Testis (tissue), 2 donors: ENCODE data around the gene CDH22.

ENCODE experiments used
- CTCF ChIP-seq, 3 experiments: fragments of 450-650 bp in 2 of 3; fragments of 200-600 bp in 1 of 3; sonication (generic) in 1 of 3; IDR thresholded peaks; one replicate each; pipeline ENCODE4 v1.5.1; 2016 to 2019; ENCODE audit warnings: antibody characterized with exemption in 3 of 3, mild to moderate bottlenecking in 2 of 3, moderate library complexity in 1 of 3
- POLR2A ChIP-seq: fragments of 450-650 bp; IDR thresholded peaks from one replicate; pipeline ENCODE4 v1.6.1; 2017; ENCODE audit warnings: antibody characterized with exemption, mild to moderate bottlenecking, moderate library complexity

GRCh38 chr20:46277602-46278001, 30.7 kb downstream of the CDH22 start:
- TF ChIP-seq POLR2A (no peak), CTCF (IDR thresholded peaks at IDR 0.05) (no peak)
